Measurements from ENCODE around the gene INCENP. TPM values are rescaled to one million over a fixed set of nuclear protein-coding genes. Genes with fewer than 3 reads are reported as not detected.
A peak's percentile ranks its signal among the peaks of the same experiment; 100 is the strongest.

INCENP gene
- total RNA-seq, 2 experiments from 2014 or later, result 142 to 153 TPM

GRCh38 chr11:62139526-62140303 is 15.9 kb downstream of the INCENP start:
- Mint-ChIP-seq H3K27me3 (no peaks in the 10 kb centered on the region), H3K9me3 (no peaks in the 10 kb centered on the region), H3K27ac (no peak overlapping the region), H3K4me1 (peaks cover 3% of the 10 kb centered on the region), H3K36me3 (peaks cover 15% of the 10 kb centered on the region), H3K4me3 (no peak overlapping the region)
- ATAC-seq (ENCODE audit: low read depth) (no peak), DNase-seq (peak; percentile 21)
- POLR2A ChIA-PET, result no interaction called here

GRCh38 chr11:62140304-62141110 is 16.7 kb downstream of the INCENP start:
- POLR2A ChIA-PET, result no interaction called here
- Mint-ChIP-seq H3K4me3 (no peak overlapping the region), H3K27ac (no peak overlapping the region), H3K27me3 (no peaks in the 10 kb centered on the region), H3K36me3 (peaks cover 12% of the 10 kb centered on the region), H3K9me3 (no peaks in the 10 kb centered on the region), H3K4me1 (peaks cover 3% of the 10 kb centered on the region)
- ATAC-seq (ENCODE audit: low read depth), result no peak
- peak; percentile 21 for DNase-seq

- no peaks in the 10 kb centered on the region for H3K27me3 Mint-ChIP-seq
- no peaks in the 10 kb centered on the region for H3K9me3 Mint-ChIP-seq
- H3K36me3 Mint-ChIP-seq, result peaks cover 14% of the 10 kb centered on the region
- POLR2A ChIA-PET, result no interaction called here
- peaks cover 3% of the 10 kb centered on the region for H3K4me1 Mint-ChIP-seq
- H3K4me3 Mint-ChIP-seq, result no peak overlapping the region
- H3K27ac Mint-ChIP-seq, result no peak overlapping the region
- DNase-seq (peak; percentile 22), ATAC-seq (ENCODE audit: low read depth) (no peak)
These were observed 17.6 kb downstream of the INCENP start for GRCh38 chr11:62141111-62142042.

GRCh38 chr11:62142043-62142375 is 18.2 kb downstream of the INCENP start:
- Mint-ChIP-seq H3K27ac (no peak overlapping the region), H3K4me3 (no peak overlapping the region), H3K36me3 (peaks cover 12% of the 10 kb centered on the region), H3K9me3 (no peaks in the 10 kb centered on the region), H3K4me1 (no peaks in the 10 kb centered on the region), H3K27me3 (no peaks in the 10 kb centered on the region)
- ATAC-seq (ENCODE audit: low read depth), result no peak
- DNase-seq, result peak; percentile 16
- POLR2A ChIA-PET, result no interaction called here

GRCh38 chr11:62142921-62143320 is 19.1 kb downstream of the INCENP start:
- Mint-ChIP-seq H3K36me3 (peaks cover 19% of the 10 kb centered on the region), H3K4me1 (no peaks in the 10 kb centered on the region), H3K9me3 (no peaks in the 10 kb centered on the region), H3K4me3 (no peak overlapping the region), H3K27ac (no peak overlapping the region), H3K27me3 (no peaks in the 10 kb centered on the region)
- POLR2A ChIA-PET, result no interaction called here
- DNase-seq, result peak; percentile 15
- ATAC-seq (ENCODE audit: low read depth), result no peak

- peaks cover 21% of the 10 kb centered on the region for H3K36me3 Mint-ChIP-seq
- no peaks in the 10 kb centered on the region for H3K27me3 Mint-ChIP-seq
- no peak overlapping the region for H3K4me3 Mint-ChIP-seq
- POLR2A ChIA-PET, result no interaction called here
- ATAC-seq (ENCODE audit: low read depth) (no peak), DNase-seq (peak; percentile 15)
- no peaks in the 10 kb centered on the region for H3K4me1 Mint-ChIP-seq
- H3K9me3 Mint-ChIP-seq, result no peaks in the 10 kb centered on the region
- no peak overlapping the region for H3K27ac Mint-ChIP-seq
These were observed 19.9 kb downstream of the INCENP start for GRCh38 chr11:62143727-62144126.

GRCh38 chr11:62144641-62145255 is 20.9 kb downstream of the INCENP start:
- Mint-ChIP-seq H3K27ac (no peak overlapping the region), H3K36me3 (peaks cover 26% of the 10 kb centered on the region), H3K27me3 (no peaks in the 10 kb centered on the region), H3K9me3 (no peaks in the 10 kb centered on the region), H3K4me3 (no peak overlapping the region), H3K4me1 (no peaks in the 10 kb centered on the region)
- DNase-seq (peak; percentile 22), ATAC-seq (ENCODE audit: low read depth) (no peak)
- POLR2A ChIA-PET, result no interaction called here

GRCh38 chr11:62145261-62145871 is 21.6 kb downstream of the INCENP start:
- DNase-seq (peak; percentile 23), ATAC-seq (ENCODE audit: low read depth) (no peak)
- Mint-ChIP-seq H3K9me3 (no peaks in the 10 kb centered on the region), H3K4me3 (no peak overlapping the region), H3K4me1 (no peaks in the 10 kb centered on the region), H3K27ac (no peak overlapping the region), H3K36me3 (peaks cover 30% of the 10 kb centered on the region), H3K27me3 (no peaks in the 10 kb centered on the region)
- POLR2A ChIA-PET, result no interaction called here

GRCh38 chr11:62146476-62147200 is 22.8 kb downstream of the INCENP start:
- peak; percentile 14 for DNase-seq
- no peak overlapping the region for H3K4me3 Mint-ChIP-seq
- peaks cover 37% of the 10 kb centered on the region for H3K36me3 Mint-ChIP-seq
- POLR2A ChIA-PET, result no interaction called here
- H3K9me3 Mint-ChIP-seq, result no peaks in the 10 kb centered on the region
- no peaks in the 10 kb centered on the region for H3K27me3 Mint-ChIP-seq
- ATAC-seq (ENCODE audit: low read depth), result no peak
- H3K27ac Mint-ChIP-seq, result peak overlapping the region; percentile 52
- H3K4me1 Mint-ChIP-seq, result no peaks in the 10 kb centered on the region

- H3K4me3 Mint-ChIP-seq, result no peak overlapping the region
- no peak for ATAC-seq (ENCODE audit: low read depth)
- peak; percentile 17 for DNase-seq
- H3K27ac Mint-ChIP-seq, result no peak overlapping the region
- H3K27me3 Mint-ChIP-seq, result no peaks in the 10 kb centered on the region
- H3K9me3 Mint-ChIP-seq, result no peaks in the 10 kb centered on the region
- POLR2A ChIA-PET, result interaction anchor here (0.9 kb wide), 1 partner anchor 23 kb away, joined by 3 read pairs; no protein-coding TSS in a partner anchor
- H3K4me1 Mint-ChIP-seq, result no peaks in the 10 kb centered on the region
- peaks cover 41% of the 10 kb centered on the region for H3K36me3 Mint-ChIP-seq
These were observed 23.7 kb downstream of the INCENP start for GRCh38 chr11:62147545-62147944.

- no peak overlapping the region for H3K27ac Mint-ChIP-seq
- no peaks in the 10 kb centered on the region for H3K4me1 Mint-ChIP-seq
- no peak overlapping the region for H3K4me3 Mint-ChIP-seq
- POLR2A ChIA-PET, result no interaction called here
- H3K36me3 Mint-ChIP-seq, result peaks cover 46% of the 10 kb centered on the region
- ATAC-seq (ENCODE audit: low read depth) (no peak), DNase-seq (peak; percentile 8)
- H3K27me3 Mint-ChIP-seq, result no peaks in the 10 kb centered on the region
- no peaks in the 10 kb centered on the region for H3K9me3 Mint-ChIP-seq
These were observed 24.6 kb downstream of the INCENP start for GRCh38 chr11:62148271-62148980.

Data from activated naive CD8-positive, alpha-beta T cell treated with anti-CD3 and anti-CD28 coated beads, Interleukin-2, amount 10 ng/mL, durations not matched to agents 7 days and 5 days (primary cell).